NCI-H187 (cell line): ENCODE measurements around the gene GLIS2.
A peak's percentile ranks its signal among the peaks of the same experiment; 100 is the strongest.

Source experiments
- DNase-seq, 2 experiments: peaks; one replicate each; lab custom pipeline; 2025; lab: John Stamatoyannopoulos, UW

GLIS2 gene

DNA sequence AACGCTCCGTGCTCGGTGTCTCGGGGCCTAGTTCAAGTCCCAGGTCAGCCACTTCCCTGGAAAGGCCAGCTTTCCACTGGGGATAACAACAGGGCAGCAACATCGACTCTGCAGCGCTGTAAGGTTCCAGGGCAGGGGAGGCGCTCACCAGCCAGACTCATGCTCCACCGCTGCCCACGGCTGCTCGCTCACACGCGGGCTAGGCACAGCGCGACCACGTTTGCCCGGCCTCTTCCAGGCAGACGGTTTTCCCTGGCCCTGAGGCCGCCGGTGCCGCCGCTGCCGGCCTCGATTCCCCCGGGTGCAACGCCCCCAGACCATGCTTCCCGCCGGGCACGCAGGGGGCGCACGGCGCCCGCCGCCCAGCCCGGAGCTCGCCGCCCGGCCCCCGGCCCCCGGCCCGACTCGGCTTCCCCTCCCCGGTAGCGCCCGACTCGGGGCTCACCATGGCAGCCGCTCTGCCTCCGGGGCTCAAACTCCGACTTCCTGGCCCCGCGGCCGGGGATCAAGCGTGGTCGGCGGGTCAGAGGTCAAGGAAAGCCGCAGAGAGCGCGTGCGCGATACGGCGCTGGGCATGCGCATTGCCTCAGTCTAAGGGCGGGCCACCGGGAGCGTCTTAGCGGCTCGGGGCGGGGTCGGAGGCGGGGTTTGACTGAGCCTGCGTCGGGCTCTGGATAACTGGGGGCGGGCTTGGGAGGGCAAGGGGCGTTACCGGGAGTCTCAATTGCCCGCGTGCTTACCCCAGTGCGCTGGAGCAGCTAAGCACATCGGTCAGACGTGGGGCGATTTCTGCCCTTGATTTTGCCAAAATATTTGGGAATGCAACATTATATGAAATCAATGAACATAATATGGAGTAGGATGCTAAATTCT, 35.2 kb downstream of the GLIS2 start, which contains the start of gene PAM16:
TSS of gene PAM16 (minus strand) at position 535 of the 873 bp plus-strand sequence. CDS start at position 448, 87 bp downstream.
- DNase-seq: peak; percentile 78 to 88

DNA sequence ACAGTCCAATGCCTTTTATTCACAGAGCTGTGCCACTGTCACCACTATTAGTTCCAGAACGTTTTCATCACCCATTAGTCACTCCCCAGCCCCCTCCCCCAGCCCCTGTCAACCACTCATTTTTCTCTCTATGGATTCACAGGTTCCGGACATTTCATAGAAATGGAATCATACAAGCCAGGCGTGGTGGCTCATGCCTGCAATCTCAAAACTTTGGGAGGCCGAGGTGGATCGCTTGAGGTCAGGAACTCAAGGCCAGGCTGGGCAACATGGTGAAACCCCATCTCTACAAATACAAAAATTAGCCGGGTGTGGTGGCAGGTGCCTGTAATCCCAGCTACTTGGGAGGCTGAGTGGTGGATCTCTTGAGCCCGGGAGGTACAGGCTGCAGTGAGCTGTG, 36.0 kb downstream of the GLIS2 start:
- no peak for DNase-seq

DNA sequence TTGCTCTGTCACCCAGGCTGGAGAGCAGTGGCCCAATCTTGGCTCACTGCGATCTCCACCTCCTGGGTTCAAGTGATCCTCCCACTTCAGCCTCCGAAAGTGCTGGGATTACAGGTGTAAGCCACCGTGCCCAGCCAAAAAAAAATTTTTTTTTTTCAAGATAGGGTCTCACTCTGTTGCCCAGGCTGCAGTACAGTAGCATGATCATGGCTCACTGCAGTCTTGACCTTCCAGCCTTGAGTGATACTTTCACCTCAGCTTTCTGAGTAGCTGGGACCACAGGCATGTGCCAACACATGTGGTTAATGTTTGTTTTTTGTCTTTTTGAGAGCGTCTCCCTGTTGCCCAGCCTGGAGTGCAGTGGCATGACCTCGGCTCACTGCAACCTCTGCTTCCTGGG, 37.0 kb downstream of the GLIS2 start:
- no peak for DNase-seq

DNA sequence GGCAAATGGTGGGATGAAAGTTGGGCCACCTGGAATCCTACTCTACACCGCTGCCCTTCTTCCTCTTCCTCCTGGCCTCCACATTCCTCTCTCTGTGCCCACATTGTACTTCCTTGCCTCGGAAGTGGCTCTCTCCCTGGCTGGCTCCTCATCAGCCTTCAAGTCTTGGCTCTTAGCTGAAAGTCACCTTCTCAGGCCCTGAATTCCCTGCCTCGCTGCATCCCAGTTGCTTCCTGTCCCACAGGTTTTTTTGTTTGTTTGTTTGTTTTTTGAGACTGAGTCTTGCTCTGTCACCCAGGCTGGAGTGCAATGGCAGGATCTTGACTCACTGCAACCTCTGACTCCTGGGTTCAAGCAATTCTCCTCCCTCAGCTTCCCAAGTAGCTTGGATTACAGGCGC, 37.8 kb downstream of the GLIS2 start:
- no peak for DNase-seq

DNA sequence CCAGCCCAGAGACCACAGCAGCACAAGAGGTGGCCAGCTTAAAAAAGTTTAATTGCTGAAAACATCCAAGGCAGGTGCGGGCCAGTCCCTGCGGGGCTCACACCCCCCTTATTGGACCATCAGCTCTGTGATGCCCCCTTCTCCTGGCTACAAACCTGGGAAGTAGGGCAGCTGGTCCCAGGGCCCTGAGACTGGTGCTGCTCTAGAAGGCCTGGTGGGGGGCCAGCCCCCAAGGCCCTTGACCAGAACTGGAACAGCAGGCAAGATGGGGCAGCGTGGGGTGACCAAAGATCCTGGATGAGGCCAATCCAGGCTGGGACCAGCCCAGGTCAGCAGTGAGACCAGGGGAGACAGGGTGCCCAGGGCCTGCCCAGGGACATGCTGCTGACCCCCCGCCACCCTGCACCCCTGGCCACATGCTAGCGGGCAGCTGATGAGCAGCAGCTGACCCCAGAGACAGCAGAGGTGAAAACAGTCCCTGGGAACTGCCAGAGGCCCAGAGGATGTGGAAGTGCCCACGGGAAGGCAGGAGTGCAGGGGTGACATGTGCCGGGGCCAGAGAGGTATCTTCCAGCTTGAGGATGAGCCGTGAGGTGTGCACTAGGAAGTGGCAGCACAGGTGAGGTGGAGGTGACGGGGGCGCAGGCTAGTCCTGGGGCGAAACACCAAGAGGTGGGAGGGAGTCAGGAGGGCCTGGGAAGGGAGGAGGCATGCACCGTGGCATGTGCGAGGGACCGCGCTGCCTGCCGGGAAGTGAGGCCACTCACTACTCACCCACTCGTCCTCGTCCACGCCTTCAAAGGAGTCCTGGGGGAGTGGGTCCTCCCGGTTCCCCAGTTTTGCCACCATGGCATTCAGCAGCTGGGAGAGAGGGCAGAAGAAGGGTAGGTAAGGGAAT, 38.9 kb downstream of the GLIS2 start:
- no peak for DNase-seq

- DNase-seq: no peak
Observed at GRCh38 chr16:4356820-4357219, 41.0 kb downstream of the GLIS2 start.

DNA sequence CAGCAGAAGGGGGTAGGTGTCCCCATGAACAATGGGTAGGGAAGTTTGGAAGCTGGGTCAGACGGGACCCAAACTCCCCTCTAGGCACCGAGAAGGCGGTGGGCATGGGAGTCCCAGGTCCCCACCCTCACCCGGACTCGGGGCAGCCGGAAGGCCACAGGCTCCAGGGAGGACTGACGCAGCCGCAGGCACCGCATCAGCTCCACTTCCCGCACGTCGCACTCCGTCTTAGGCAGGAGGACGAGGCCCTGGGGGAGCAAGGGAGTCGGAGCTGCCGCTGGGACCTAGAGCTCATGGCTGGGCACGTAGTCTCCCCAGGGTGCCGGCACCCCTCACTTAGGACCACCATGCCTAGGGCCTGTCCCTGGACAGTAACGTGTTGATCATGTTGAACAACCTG, 42.4 kb downstream of the GLIS2 start:
- DNase-seq: no peak

GRCh38 chr16:4358831-4359561, 43.1 kb downstream of the GLIS2 start:
- DNase-seq: no peak

DNA sequence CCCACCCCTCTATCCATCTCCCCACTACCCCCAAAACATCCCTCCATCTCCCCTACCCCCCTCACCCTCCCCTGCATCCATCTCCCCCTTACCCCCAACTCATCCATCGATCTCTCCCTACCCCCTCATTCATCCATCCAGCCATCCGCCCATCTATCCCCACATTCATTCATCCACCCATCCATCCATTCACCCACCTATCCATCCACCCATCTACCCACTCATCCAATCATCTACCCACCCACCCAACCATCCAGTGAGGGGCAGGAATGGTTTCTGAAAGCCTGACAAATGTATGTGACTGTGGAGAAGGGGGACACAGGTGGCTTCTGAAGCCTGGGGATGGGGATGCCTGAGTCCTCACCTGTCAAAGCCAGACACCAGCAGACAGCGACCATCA, 44.0 kb downstream of the GLIS2 start:
- no peak for DNase-seq

DNA sequence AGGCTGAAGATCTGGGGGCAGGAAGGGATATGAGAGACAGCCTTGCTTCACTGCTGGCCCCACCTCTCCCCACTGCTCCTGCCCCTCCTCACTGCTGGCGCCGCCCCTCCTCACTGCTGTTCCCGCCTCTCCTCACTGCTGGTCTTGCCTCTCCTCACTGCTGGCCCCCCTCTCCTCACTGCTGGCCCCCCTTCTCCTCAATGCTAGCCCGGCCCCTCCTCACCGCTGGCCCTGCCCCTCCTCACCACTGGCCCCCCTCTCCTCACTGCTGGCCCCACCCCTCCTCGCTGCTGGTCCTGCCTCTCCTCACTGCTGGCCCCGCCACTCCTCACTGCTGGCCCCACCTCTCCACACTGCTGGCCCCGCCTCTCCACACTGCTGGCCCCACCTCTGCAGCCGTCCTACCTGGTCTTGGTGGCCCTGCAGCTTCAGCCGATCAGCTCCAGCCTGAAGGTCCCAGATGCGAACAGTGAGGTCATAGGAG, 44.7 kb downstream of the GLIS2 start:
- no peak for DNase-seq

DNA sequence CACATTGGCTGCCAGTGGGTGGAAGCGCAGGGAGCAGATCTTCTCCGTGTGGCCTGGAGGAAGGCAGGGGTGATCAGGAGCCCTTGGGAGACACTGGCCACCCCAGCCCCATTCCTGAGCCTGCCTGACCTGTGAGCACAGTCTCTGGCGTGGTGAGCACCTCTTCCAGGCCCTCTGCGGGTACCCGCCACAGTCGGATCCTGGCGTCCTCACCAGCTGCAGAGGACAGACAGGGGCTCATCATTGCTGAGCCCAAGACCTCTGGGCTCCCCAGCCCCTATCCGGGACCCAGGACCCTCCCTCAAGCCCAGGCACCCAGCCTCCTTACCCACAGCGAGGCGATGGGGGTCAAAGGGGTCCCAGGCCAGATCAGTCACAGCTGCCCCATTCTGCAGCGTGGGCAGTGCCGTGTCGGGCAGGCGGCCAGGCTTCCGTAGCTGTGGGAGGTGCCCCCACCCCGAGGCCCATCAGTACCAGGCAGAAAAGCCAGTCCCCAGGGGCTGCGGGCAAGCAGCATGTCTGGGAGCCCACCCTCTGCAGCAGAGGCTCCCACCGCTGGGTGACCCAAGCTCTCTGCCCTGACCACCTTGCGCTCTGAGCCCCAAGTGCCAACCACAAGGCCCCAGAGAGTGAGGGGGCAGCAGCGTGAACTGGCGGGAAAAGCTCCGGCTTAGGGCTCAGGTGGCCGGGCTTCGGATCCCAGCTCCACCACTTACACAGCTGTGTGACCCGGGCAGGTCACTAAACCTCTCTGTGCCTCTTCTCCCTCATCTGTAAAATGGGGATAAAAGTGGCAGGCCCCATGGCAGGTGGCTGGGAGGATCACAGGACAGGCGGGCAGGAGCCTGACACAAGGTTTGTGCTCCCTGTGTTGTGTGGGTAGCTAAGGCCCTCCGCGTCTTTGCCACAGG, 45.4 kb downstream of the GLIS2 start:
- DNase-seq: no peak

DNA sequence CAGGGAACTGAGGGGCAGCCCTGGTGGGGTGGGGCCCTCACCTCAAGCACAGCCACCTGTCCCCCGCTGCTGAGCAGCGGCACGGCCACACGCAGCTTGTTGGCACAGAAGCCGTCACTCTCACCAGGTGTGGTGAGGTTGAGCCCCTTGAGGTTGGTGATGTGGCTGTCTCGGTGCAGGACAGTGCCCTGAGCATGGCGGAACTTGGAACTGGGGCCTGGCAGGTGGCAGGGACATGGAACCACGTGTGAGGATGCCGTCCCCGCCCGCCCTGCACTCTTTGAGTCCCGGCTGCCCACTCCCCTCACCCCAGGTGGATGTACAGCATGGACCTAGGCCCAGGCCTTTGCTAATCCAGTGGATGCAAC, 46.1 kb downstream of the GLIS2 start:
- DNase-seq: no peak

DNA sequence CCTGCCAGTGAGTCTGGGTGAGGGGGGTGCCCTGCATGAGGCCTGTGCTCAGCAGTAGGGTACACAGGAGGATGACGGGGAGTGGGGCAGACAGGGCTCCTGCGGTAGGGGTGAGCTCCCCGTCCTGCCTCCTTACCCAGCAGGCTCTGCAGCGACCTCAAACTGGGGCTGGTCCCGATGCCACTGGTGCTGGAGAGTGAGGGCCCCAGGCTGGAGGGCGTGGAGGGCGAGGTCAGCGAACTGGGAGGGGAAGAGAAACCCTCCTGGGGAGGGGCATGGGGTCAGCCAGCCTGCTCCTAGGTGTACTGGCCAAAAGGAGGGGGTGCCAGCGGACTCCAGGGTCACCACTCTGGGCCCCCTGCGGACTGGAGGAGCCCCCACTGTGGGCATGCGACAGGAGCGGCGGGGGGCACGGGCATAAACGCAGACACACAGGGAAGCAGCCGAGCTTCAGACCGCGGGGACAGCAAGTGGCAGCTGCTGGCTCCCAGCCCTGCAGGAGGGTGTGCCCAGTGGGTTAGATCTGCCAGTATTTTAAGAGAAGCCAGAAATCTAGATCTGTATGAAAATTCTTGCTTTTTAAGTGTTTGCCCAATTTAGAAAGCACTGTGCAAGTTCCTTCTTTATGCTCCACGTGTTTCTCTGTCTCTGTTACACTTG, 46.7 kb downstream of the GLIS2 start:
- no peak for DNase-seq

DNA sequence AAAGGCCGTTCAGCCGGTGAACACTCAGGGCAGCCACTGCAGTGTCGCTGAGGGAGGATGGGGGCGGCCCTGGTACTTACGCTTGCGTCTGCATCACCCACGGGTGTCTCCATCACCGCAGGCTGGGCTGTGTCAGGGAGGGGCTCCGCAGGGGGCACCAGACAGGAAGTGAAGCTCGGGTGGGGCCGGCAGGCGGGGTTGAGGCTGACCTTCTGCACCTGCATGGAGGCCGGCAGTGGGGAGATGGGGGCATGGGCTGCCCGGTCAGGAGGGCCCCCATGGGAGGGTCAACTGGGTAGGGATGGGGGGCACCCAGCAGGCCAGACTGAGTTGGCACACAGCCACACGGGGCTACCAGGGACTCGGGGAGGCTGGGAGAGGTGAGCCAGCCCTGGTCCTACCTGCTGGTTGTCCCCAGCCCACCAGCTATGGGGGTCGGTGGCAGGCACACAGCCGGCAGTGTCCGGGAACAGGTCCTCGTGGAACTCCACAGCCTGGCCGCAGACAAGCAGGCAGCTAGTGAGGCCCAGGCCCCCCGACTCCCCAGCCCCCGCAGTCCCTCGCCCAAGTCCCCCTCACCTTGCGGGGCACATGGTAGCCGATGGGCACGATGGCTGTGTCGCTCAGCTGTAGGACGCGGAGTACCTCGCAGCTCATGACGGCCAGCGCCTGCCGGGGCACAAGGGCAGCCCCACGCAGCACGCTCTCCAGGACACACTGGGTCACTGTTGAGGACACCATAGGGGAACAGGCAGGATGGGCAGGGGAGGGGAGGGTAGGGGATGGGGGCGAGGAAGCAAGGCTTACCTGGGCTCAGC, 48.5 kb downstream of the GLIS2 start:
- no peak for DNase-seq

DNA sequence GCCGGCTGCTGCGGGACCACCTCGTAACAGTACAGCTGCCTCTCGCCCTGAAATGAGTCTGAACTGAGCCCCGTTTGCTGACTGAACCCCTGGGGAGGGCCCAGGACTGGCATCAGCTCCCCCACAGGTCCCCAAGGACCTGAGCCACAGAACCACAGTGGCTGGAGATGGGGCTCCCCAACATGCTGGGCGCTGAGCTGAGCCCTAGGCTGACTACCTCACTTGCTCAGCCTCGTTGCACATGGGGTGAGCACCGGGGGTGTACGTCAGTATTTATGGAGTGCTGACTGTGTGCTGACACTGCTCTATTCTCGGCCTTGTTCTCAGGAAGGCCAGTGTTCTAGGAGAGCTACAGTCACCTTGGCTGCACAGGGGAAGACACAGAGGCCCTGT, 49.1 kb downstream of the GLIS2 start:
- no peak for DNase-seq

GRCh38 chr16:4365615-4366014, 49.7 kb downstream of the GLIS2 start:
- DNase-seq: no peak

DNA sequence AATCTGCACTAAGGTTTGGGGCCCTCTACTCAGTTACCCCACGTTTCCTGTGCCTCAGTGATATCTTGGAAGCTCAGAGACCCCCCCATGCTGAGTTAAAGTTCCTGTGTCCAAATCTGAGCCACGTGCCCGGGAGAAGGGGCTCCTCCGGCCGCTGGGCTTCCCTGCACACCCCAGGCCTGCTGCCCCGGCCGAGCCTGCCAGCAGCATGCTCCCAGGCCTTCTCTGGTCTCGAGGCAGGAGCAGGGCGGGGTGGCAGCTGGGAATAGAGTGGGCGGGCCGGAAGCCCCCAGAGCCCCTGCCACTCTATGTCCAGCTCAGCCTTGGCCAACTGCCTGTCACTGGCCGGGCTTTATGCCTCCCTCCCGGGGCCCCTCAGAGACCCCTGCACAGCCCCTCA, 50.1 kb downstream of the GLIS2 start:
- DNase-seq: no peak

GRCh38 chr16:4367393-4367856, 51.6 kb downstream of the GLIS2 start:
- DNase-seq: no peak

- no peak for DNase-seq
Observed at GRCh38 chr16:4369007-4369733, 53.3 kb downstream of the GLIS2 start.
